ENCODE measurements around the gene HARS1.

Gene HARS1

GRCh38 chr5:140633501-140633900, 57.7 kb downstream of the HARS1 start:
- WGBS (ENCODE audit: extremely low coverage, insufficient coverage, low lambda C conversion rate): no CpG with 5 or more reads among the region's 2 CpGs
- H3K4me1 ChIP-seq (ENCODE audit: control insufficient read depth, low read depth, low read length): no peaks in the 10 kb centered on the region
- H3K79me1 ChIP-seq (ENCODE audit: low read length): no peaks in the 10 kb centered on the region

GRCh38 chr5:140633021-140633471, 58.1 kb downstream of the HARS1 start, which contains the start of gene CD14:
CD14 (minus strand) TSS chr5:140633175; CDS start chr5:140633071, 104 bp downstream.
- H4K8ac ChIP-seq (ENCODE audit: low read depth, low read length): no peak within 1 kb of the TSS
- H4K5ac ChIP-seq (ENCODE audit: low read length): no peak within 1 kb of the TSS
- DNase-seq: no peak
- no peak within 1 kb of the TSS for H2BK5ac ChIP-seq (ENCODE audit: low read length)
- no peaks in the 10 kb centered on the region for H3K36me3 ChIP-seq (ENCODE audit: control insufficient read depth, insufficient read depth, low read length)
- H3K4me3 ChIP-seq (ENCODE audit: low read length): no peak within 1 kb of the TSS
- H3K23ac ChIP-seq (ENCODE audit: low read length): no peak within 1 kb of the TSS
- H3K27ac ChIP-seq (ENCODE audit: low read depth, low read length): no peak within 1 kb of the TSS
- H2BK15ac ChIP-seq (replicated peaks; ENCODE audit: low read depth): no peak within 1 kb of the TSS
- H3K79me1 ChIP-seq (ENCODE audit: low read length): no peaks in the 10 kb centered on the region
- no peak within 1 kb of the TSS for H3K4ac ChIP-seq (ENCODE audit: low read depth, low read length)
- no peak within 1 kb of the TSS for H2BK120ac ChIP-seq (ENCODE audit: low read depth, low read length)
- no peaks in the 10 kb centered on the region for H3K79me2 ChIP-seq (ENCODE audit: control insufficient read depth, insufficient read depth, low read length)
- no peak within 1 kb of the TSS for H3K56ac ChIP-seq (ENCODE audit: low read length)
- H3K18ac ChIP-seq (ENCODE audit: low read length): no peak within 1 kb of the TSS
- no peaks in the 10 kb centered on the region for H3K27me3 ChIP-seq (ENCODE audit: insufficient read depth, low read length, poor library complexity)
- no peak within 1 kb of the TSS for H2AK5ac ChIP-seq (ENCODE audit: low read length)
- no peak within 1 kb of the TSS for H3K9ac ChIP-seq (ENCODE audit: low read length)
- no CpG with 5 or more reads among the region's 16 CpGs for whole genome bisulfite sequencing (ENCODE audit: extremely low coverage, insufficient coverage, low lambda C conversion rate)
- H3K4me1 ChIP-seq (ENCODE audit: control insufficient read depth, low read depth, low read length): no peaks in the 10 kb centered on the region
- H3K4me2 ChIP-seq (ENCODE audit: low read length): no peak within 1 kb of the TSS

More at GRCh38 chr5:140633501-140633900, 57.7 kb downstream of the HARS1 start:
- DNase-seq: no peak
- H3K27me3 ChIP-seq (ENCODE audit: insufficient read depth, low read length, poor library complexity): no peaks in the 10 kb centered on the region
- H3K4ac ChIP-seq (ENCODE audit: low read depth, low read length): no peak overlapping the region
- H3K27ac ChIP-seq (ENCODE audit: low read depth, low read length): no peak overlapping the region
- H3K79me2 ChIP-seq (ENCODE audit: control insufficient read depth, insufficient read depth, low read length): no peaks in the 10 kb centered on the region
- no peak overlapping the region for H3K4me2 ChIP-seq (ENCODE audit: low read length)
- H2BK5ac ChIP-seq (ENCODE audit: low read length): no peak overlapping the region
- no peak overlapping the region for H2BK15ac ChIP-seq (replicated peaks; ENCODE audit: low read depth)
- H3K9ac ChIP-seq (ENCODE audit: low read length): no peak overlapping the region
- no peak overlapping the region for H2AK5ac ChIP-seq (ENCODE audit: low read length)
- no peak overlapping the region for H2BK120ac ChIP-seq (ENCODE audit: low read depth, low read length)
- no peaks in the 10 kb centered on the region for H3K36me3 ChIP-seq (ENCODE audit: control insufficient read depth, insufficient read depth, low read length)
- no peak overlapping the region for H3K4me3 ChIP-seq (ENCODE audit: low read length)
- H4K8ac ChIP-seq (ENCODE audit: low read depth, low read length): no peak overlapping the region
- no peak overlapping the region for H3K23ac ChIP-seq (ENCODE audit: low read length)
- H4K5ac ChIP-seq (ENCODE audit: low read length): no peak overlapping the region
- H3K56ac ChIP-seq (ENCODE audit: low read length): no peak overlapping the region
- H3K18ac ChIP-seq (ENCODE audit: low read length): no peak overlapping the region

- H4K8ac ChIP-seq (ENCODE audit: low read depth, low read length): no peak overlapping the region
- H3K27ac ChIP-seq (ENCODE audit: low read depth, low read length): no peak overlapping the region
- no peaks in the 10 kb centered on the region for H3K79me2 ChIP-seq (ENCODE audit: control insufficient read depth, insufficient read depth, low read length)
- DNase-seq: no peak
- no peaks in the 10 kb centered on the region for H3K27me3 ChIP-seq (ENCODE audit: insufficient read depth, low read length, poor library complexity)
- H3K18ac ChIP-seq (ENCODE audit: low read length): no peak overlapping the region
- no peak overlapping the region for H3K4ac ChIP-seq (ENCODE audit: low read depth, low read length)
- no peaks in the 10 kb centered on the region for H3K4me1 ChIP-seq (ENCODE audit: control insufficient read depth, low read depth, low read length)
- no peak overlapping the region for H3K9ac ChIP-seq (ENCODE audit: low read length)
- H4K5ac ChIP-seq (ENCODE audit: low read length): no peak overlapping the region
- H3K36me3 ChIP-seq (ENCODE audit: control insufficient read depth, insufficient read depth, low read length): no peaks in the 10 kb centered on the region
- H2BK5ac ChIP-seq (ENCODE audit: low read length): no peak overlapping the region
- H3K56ac ChIP-seq (ENCODE audit: low read length): no peak overlapping the region
- H2BK15ac ChIP-seq (replicated peaks; ENCODE audit: low read depth): no peak overlapping the region
- no peaks in the 10 kb centered on the region for H3K79me1 ChIP-seq (ENCODE audit: low read length)
- no CpG with 5 or more reads among the region's 51 CpGs for WGBS (ENCODE audit: extremely low coverage, insufficient coverage, low lambda C conversion rate)
- no peak overlapping the region for H2AK5ac ChIP-seq (ENCODE audit: low read length)
- no peak overlapping the region for H3K4me3 ChIP-seq (ENCODE audit: low read length)
- no peak overlapping the region for H2BK120ac ChIP-seq (ENCODE audit: low read depth, low read length)
- H3K23ac ChIP-seq (ENCODE audit: low read length): no peak overlapping the region
- H3K4me2 ChIP-seq (ENCODE audit: low read length): no peak overlapping the region
These were observed 58.7 kb downstream of the HARS1 start for GRCh38 chr5:140632366-140633020.

- Histone ChIP-seq H2BK5ac (ENCODE audit: low read length) (no peak overlapping the region), H2BK15ac (replicated peaks; ENCODE audit: low read depth) (no peak overlapping the region), H3K23ac (ENCODE audit: low read length) (no peak overlapping the region), H2AK5ac (ENCODE audit: low read length) (no peak overlapping the region), H3K79me2 (ENCODE audit: control insufficient read depth, insufficient read depth, low read length) (no peaks in the 10 kb centered on the region), H3K56ac (ENCODE audit: low read length) (no peak overlapping the region), H2BK120ac (ENCODE audit: low read depth, low read length) (no peak overlapping the region), H3K36me3 (ENCODE audit: control insufficient read depth, insufficient read depth, low read length) (no peaks in the 10 kb centered on the region), H4K5ac (ENCODE audit: low read length) (no peak overlapping the region), H3K79me1 (ENCODE audit: low read length) (no peaks in the 10 kb centered on the region), H3K27me3 (ENCODE audit: insufficient read depth, low read length, poor library complexity) (no peaks in the 10 kb centered on the region), H3K27ac (ENCODE audit: low read depth, low read length) (no peak overlapping the region), H3K4me3 (ENCODE audit: low read length) (no peak overlapping the region), H3K18ac (ENCODE audit: low read length) (no peak overlapping the region), H4K8ac (ENCODE audit: low read depth, low read length) (no peak overlapping the region), H3K4me2 (ENCODE audit: low read length) (no peak overlapping the region), H3K9ac (ENCODE audit: low read length) (no peak overlapping the region), H3K4me1 (ENCODE audit: control insufficient read depth, low read depth, low read length) (no peaks in the 10 kb centered on the region), H3K4ac (ENCODE audit: low read depth, low read length) (no peak overlapping the region)
- no peak for DNase-seq
- no CpG with 5 or more reads among the region's 36 CpGs for WGBS (ENCODE audit: extremely low coverage, insufficient coverage, low lambda C conversion rate)
These were observed 59.3 kb downstream of the HARS1 start for GRCh38 chr5:140631831-140632365.

GRCh38 chr5:140631036-140631417, 60.1 kb downstream of the HARS1 start:
- H3K27me3 ChIP-seq (ENCODE audit: insufficient read depth, low read length, poor library complexity): no peaks in the 10 kb centered on the region
- no peak overlapping the region for H2BK120ac ChIP-seq (ENCODE audit: low read depth, low read length)
- no peak overlapping the region for H4K5ac ChIP-seq (ENCODE audit: low read length)
- H2BK15ac ChIP-seq (replicated peaks; ENCODE audit: low read depth): no peak overlapping the region
- no peak overlapping the region for H2AK5ac ChIP-seq (ENCODE audit: low read length)
- no peak overlapping the region for H3K23ac ChIP-seq (ENCODE audit: low read length)
- no peak for DNase-seq
- H4K8ac ChIP-seq (ENCODE audit: low read depth, low read length): no peak overlapping the region
- WGBS (ENCODE audit: extremely low coverage, insufficient coverage, low lambda C conversion rate): no CpG with 5 or more reads among the region's 4 CpGs
- H3K79me2 ChIP-seq (ENCODE audit: control insufficient read depth, insufficient read depth, low read length): no peaks in the 10 kb centered on the region
- H3K4me1 ChIP-seq (ENCODE audit: control insufficient read depth, low read depth, low read length): no peaks in the 10 kb centered on the region
- H3K79me1 ChIP-seq (ENCODE audit: low read length): no peaks in the 10 kb centered on the region
- H2BK5ac ChIP-seq (ENCODE audit: low read length): no peak overlapping the region
- H3K18ac ChIP-seq (ENCODE audit: low read length): no peak overlapping the region
- no peak overlapping the region for H3K4me3 ChIP-seq (ENCODE audit: low read length)
- no peak overlapping the region for H3K56ac ChIP-seq (ENCODE audit: low read length)
- no peak overlapping the region for H3K27ac ChIP-seq (ENCODE audit: low read depth, low read length)
- H3K9ac ChIP-seq (ENCODE audit: low read length): no peak overlapping the region
- H3K4me2 ChIP-seq (ENCODE audit: low read length): no peak overlapping the region
- no peak overlapping the region for H3K4ac ChIP-seq (ENCODE audit: low read depth, low read length)
- H3K36me3 ChIP-seq (ENCODE audit: control insufficient read depth, insufficient read depth, low read length): no peaks in the 10 kb centered on the region
